MM.1S (cell line): ENCODE results near the gene FOXD4L6.
"Not testable (repeated sequence)": the region's sequence is repeated elsewhere in the genome, so short reads cannot be mapped to it uniquely, and the experiment has no call there.

Source experiments
- EZH2phosphoT487 ChIP-seq: fragments of 300-600 bp; sonication (generic); IDR thresholded peaks from 2 replicates; pipeline ENCODE4 v1.6.1; 2018; ENCODE audit warnings: antibody characterized with exemption, low read length
- TF ChIP-seq, protein P1 (sequence below): fragments of 300-600 bp; sonication (generic); IDR thresholded peaks from 2 replicates; pipeline ENCODE4 v1.5.1; 2016; ENCODE audit warnings: antibody characterized with exemption, low read length, mixed read lengths

DNA sequence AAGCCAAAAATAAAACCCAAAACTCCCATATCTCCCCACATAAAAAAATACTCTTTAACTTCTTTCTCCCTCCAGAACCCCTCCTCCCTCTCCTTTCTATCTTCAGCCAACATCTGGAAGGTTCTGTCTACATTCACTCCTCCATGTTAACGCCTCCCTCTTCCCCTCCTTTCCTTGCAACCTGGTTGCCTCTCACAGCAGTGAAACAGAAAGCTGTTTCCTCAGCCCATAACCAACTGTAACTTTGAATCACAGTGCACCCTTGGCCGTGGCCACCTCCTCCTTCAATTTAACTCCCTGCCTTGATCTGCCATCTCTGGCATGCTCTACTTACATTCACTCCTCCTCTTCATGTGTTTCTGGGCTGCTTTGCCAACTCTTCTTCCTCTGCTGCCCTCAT, 33.4 kb downstream of the FOXD4L6 start:
- TF ChIP-seq EZH2phosphoT487 = not testable (repeated sequence)
- TF ChIP-seq, protein P1, sequence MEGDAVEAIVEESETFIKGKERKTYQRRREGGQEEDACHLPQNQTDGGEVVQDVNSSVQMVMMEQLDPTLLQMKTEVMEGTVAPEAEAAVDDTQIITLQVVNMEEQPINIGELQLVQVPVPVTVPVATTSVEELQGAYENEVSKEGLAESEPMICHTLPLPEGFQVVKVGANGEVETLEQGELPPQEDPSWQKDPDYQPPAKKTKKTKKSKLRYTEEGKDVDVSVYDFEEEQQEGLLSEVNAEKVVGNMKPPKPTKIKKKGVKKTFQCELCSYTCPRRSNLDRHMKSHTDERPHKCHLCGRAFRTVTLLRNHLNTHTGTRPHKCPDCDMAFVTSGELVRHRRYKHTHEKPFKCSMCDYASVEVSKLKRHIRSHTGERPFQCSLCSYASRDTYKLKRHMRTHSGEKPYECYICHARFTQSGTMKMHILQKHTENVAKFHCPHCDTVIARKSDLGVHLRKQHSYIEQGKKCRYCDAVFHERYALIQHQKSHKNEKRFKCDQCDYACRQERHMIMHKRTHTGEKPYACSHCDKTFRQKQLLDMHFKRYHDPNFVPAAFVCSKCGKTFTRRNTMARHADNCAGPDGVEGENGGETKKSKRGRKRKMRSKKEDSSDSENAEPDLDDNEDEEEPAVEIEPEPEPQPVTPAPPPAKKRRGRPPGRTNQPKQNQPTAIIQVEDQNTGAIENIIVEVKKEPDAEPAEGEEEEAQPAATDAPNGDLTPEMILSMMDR = not testable (repeated sequence)
